Raji (cell line): Measurements from ENCODE around the gene RANBP3.

Experiments
- POLR2A ChIP-seq: IDR thresholded peaks from 2 replicates; pipeline ENCODE4 v1.6.1; 2011; ENCODE audit warnings: low read depth, low read length, control low read depth; ENCODE audit not compliant: insufficient read depth

RANBP3 gene

GRCh38 chr19:6011794-6012193, 33.9 kb upstream of the RANBP3 start:
- TF ChIP-seq POLR2A: no peak

DNA sequence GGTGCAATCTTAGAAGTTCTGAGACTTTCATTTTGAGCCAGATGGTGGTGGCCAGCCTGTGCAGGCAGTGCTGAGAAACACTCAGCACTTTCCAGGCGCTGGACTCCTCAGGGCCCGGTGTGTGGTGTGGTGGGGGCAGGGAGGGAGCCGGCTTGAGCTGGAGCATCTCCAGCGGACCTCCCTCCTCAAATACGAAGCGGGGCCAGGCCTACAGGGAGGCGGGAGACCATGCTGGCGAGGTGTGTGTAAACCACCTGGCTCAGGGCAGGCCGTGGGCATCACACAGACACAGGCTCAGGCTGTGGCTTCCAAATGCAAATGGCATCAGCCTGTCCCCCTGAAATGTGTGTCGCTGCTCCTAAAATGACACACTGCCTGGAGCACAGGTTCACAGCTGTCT, 33.3 kb upstream of the RANBP3 start:
- no peak for TF ChIP-seq POLR2A

- no peak for TF ChIP-seq POLR2A
These were observed 32.2 kb upstream of the RANBP3 start for GRCh38 chr19:6010107-6010506.

DNA sequence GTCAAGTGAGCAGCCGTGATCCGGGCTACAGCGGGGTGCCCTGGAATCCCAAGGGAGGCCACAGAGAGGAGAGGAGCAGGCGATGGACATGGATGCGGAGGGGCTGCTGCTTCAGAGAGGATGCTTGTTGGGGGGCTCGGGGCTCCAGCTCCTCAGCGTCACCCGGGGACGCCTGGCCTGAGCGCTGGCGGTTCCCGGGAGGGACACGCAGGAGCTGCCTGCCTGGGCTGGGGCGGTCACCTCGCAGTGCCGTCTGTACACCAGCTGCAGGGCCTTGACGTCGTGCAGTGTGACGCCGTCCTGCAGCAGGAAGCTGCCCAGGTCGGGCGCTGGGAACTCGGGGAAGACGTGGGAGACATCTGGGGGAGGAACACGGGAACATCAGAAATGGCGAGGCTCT, 29.9 kb upstream of the RANBP3 start:
- TF ChIP-seq POLR2A: no peak

DNA sequence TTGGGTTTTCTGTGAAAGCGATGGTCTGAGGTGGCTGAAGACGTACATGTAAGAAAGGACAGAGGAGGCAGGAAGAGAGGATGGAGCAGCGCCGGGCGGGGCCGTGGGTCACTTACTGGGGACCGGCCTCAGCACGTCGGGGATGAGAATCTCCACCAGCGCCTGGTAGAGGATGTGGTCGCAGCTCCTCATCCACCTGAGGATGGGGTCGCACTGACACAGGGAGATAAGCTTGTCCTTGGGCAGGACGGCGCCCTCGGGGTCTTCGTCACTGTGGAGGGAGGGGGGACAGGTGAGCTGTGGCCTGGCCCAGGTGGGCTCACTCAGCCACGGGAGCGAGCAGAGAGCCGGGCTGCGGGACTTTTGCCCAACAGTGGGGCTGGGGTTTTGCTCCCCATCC, 29.0 kb upstream of the RANBP3 start:
- no peak for TF ChIP-seq POLR2A

- no peak for TF ChIP-seq POLR2A
These were observed 27.6 kb upstream of the RANBP3 start for GRCh38 chr19:6005321-6006069.

GRCh38 chr19:6003976-6004375, 26.0 kb upstream of the RANBP3 start:
- TF ChIP-seq POLR2A: no peak

GRCh38 chr19:6002591-6002990, 24.7 kb upstream of the RANBP3 start:
- TF ChIP-seq POLR2A: no peak

GRCh38 chr19:6000228-6000847, 22.4 kb upstream of the RANBP3 start:
- no peak for TF ChIP-seq POLR2A

DNA sequence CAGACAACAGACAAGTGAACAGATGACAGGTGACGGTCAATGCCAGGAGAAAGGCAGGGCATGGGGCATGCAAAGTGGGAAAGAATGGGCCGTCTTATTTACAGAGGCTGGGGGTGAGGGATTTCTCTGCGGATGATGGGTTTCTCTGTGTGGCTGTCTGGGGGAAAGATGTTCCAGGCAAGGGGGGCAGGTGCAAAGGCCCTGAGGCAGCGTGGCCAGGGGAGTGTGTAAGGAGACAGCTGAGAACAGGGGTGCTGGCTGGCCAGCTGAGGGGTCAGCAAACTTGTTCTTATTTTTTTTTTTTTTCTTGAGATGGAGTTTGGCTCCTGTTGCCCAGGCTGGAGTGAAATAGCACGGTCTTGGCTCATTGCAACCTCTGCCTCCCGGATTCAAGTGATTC, 21.8 kb upstream of the RANBP3 start:
- TF ChIP-seq POLR2A: no peak

DNA sequence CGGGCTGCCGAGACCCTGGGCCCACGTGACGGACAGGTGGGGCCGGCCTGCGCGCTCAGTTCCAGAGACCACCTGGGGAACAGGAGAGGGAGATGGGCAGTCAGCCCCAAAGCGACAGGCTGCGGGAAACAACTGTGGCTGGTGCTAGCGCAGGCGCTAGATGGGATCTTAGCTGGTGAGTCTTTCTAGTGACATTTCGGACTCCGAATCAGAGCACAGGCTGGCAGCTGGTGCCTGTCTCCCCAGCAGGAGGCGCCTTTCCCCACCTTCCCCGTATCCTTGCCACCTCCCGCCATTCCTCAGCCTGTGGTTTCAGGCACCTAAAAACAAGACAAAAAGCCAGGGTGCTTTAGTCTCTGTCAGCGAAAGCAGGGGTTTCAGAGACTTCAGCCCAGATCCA, 19.4 kb upstream of the RANBP3 start:
- no peak for TF ChIP-seq POLR2A

- no peak for TF ChIP-seq POLR2A
These were observed 18.8 kb upstream of the RANBP3 start for GRCh38 chr19:5996623-5997320.

DNA sequence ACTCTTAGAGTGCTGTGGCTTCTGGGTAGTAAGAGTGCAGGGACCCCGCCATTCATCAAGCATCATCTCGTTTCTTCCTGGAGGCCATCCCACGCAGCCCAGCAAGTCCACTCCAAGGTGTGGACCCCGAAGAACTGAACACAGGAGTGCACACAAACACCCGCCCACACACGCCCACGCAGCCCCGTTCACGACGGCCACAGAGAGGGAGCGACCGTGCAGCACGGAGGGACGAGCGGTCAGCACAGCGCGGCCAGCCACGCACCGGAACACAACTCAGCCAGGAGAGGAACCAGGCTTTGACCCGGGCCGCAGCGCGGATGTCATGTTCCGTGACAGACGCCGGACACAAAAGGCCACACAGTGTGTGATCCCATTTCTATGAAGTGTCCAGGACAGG, 18.2 kb upstream of the RANBP3 start:
- TF ChIP-seq POLR2A: no peak

DNA sequence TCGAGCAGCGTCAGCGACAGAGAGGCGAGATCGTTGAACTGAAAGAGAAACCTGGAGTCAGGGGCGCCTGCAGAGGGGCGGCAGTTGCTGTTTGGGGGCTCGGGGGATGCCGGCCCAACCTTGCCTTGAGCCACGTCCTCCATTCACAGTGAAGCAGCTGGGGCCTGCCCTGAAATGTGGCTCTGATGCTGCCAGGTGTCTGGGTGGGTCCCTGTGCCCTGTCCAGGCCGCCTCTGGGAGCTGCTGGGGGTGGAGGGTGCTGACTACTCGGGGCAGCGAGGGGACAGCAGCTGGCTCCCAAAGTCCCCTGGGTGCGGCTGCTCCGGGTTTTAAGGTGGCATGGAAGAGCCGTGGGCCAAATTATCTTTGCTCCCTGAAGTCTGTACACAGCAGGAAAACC, 17.7 kb upstream of the RANBP3 start:
- no peak for TF ChIP-seq POLR2A

DNA sequence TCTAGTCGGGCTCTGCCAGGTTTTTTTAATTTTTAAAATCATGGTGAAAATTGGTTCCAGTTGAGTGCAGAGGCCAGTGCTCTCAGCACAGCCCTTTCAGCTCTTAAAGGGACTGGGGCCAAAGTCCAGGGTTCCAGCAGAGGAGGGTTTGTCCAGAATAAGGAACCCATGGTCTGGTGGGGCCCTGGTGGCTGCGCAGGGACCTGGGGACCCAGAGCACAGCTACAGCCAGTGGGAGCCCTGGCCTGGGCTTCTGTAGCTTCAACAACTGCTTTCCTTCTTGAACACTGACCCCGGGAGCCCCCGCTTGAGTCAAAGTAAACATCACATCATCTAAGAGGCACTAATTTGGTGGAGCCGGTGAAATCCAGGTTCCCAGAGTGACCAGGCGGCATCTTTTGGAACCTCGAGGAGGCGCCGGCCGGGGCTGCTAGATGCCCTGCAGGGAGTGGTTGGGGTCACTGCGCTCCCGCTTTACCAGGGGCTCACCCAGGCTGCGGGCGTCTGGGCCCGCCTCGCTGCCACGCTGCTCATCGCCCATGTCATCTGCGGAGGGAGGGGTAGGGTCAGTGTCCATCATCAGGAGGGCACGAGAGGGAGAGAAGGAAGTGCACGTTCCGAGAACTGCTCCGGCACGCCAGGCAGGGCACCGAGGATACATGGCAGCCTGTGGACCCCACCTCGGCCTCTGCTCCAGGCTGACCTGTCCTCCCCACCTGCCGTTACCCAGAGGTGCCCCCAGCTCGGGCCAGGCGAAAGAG, 16.6 kb upstream of the RANBP3 start:
- no peak for TF ChIP-seq POLR2A
